ENCODE measurements around the gene F10.

Gene F10

DNA sequence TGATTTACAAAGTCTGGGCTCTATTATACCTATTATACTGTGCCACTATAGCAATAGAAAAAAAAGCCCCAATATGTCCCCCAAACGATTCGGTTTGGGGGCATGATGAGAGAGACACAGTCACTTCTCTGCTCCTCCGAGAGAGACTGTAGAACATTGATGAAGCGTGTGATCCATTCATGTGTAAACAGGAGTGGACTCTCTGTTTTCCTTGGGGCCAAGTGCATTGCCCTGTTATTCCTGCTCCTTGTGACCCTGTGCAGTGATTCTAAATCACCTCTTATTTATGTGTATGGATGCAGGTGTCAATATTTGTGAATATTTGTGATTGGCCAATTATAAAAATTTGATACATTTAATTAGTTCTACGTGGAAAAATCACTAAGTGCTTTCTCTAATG lies 17.0 kb downstream of the F10 start:
- no peak for DNase-seq

DNA sequence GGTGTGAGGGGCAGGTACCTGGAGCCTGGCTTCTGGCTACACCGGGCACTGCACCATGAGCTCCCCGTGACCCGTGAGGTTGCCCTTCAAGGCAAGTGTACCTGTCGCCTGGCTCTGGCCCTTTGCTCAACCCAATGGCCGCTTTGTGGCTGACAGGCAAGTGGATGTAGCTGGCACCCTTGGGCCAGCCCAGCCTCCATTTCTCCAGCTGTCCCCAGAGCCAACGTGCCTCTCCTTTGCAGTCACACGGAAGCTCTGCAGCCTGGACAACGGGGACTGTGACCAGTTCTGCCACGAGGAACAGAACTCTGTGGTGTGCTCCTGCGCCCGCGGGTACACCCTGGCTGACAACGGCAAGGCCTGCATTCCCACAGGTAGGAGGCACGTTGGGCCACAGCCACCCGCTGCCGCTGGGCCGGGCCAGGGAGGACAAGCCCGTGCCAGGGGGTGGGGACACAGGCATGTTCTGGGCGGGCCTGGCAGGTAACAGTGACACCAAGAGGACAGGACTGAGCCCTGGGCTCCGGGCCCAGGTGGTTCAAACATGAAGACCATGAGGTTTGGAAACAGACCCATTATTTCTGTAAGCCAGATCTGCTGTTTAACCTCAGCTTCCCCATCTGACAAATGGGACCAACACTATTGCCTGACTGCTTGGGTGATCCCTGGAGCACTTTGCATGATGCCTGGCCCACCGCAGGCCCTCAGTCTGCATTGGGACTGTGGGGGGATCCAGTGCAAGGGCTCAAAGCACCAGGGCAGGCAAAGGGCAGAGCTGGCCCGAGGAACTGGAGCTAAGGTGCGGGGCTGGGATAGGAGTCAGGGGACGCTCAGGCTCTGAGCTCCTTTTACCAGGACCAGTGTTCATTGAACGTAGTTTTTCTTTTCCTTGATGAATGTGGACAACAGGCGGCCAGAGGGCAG lies 18.3 kb downstream of the F10 start:
- no peak for DNase-seq

DNA sequence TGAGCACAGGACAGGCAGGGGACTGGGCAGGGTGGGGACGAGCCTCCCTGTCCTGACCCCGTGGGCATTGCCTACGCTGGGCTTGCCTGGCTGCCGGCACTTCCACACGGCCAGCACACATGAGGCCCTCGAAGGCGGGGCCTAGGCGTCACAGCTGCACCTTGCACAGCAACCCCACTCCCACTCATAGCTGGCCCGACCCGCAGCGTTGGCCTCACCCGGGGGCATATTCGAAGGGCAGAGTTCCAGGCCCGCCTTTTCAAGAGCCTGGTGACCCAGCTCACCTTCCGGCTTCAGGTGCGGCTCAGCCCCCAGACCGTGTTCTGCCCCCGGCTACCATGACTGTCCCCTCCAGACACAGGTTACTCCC lies 19.0 kb downstream of the F10 start:
- DNase-seq = no peak

DNA sequence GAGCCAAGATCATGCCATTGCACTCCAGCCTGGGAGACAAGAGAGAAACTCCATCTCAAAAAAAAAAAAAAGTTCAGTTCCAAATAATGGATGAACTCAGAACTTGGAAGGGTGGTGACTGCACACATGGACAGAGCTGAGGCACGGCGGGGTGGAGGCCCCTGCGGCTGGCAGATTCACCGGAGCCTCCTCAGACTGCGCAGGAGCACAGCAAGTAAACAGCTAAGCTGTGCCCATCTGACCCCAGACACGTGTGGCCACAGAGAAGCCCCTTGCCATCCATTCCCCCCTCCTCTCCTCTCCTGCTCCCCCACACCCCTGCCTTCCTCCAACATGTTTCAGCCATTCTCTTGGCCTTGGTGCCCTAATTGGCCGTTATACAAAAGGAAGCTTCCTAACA lies 20.3 kb downstream of the F10 start:
- no peak for DNase-seq

DNA sequence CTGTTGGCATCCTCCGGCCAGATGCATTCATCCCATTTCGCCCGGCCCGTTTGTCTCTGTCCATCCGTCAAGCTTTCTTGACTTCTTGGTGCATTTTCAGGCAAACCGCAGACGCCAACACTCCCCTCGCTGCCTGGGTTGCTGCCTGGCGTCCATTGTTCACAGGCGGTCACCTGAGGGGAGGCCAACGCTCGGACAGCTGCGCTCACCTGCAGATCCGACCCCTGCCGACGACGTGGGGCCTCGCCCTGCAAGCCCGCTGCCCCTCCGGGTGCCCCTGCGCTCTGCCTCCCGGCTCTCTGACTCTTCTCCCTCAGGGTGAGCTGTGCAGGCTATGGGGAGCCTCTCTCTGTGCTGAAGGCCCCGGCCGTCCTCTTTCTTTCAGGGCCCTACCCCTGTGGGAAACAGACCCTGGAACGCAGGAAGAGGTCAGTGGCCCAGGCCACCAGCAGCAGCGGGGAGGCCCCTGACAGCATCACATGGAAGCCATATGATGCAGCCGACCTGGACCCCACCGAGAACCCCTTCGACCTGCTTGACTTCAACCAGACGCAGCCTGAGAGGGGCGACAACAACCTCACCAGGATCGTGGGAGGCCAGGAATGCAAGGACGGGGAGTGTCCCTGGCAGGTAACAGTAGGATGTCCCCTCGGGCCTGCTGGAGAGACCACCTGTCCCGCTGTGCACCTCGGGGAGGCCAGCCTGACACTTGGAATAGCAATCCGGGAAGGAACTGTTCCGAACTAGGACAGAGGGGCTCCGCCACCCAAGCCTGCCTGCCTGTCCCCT lies 21.1 kb downstream of the F10 start:
- no peak for DNase-seq

DNA sequence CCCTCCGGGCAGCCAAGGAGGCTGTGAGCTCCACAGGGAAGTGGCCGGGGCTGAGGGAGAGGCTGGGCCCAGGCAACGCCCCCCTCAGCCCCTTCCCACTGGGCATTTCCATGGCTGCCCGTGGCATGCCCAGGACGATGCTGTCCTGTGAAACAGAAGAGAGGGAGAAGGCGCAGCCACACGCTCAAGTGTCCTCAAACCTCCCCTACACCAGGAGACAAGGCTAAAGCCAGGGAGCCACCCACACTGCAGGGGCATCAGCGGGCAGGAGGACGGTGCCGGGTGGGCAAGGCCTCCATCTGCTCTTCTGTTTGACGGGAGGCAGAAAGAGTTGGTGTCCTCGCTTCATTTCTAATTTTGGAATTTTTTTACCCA lies 21.6 kb downstream of the F10 start:
- no peak for DNase-seq

DNA sequence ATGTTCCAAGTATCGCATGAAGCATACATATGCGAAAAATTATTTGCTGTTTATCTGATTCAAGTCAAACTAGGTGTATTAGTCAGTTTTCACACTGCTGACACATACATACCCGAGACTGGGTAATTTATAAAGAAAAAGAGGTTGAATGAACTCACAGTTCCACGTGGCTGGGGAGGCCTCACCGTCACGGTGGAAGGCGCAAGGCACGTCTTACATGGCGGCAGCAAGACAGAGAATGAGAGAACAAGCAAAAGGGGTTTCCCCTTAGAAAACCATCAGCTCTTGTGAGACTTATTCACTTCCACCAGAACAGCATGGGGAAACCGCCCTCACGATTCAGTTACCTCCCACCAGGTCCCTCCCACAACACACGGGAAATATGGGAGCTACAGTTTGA lies 22.9 kb downstream of the F10 start:
- no peak for DNase-seq

DNA sequence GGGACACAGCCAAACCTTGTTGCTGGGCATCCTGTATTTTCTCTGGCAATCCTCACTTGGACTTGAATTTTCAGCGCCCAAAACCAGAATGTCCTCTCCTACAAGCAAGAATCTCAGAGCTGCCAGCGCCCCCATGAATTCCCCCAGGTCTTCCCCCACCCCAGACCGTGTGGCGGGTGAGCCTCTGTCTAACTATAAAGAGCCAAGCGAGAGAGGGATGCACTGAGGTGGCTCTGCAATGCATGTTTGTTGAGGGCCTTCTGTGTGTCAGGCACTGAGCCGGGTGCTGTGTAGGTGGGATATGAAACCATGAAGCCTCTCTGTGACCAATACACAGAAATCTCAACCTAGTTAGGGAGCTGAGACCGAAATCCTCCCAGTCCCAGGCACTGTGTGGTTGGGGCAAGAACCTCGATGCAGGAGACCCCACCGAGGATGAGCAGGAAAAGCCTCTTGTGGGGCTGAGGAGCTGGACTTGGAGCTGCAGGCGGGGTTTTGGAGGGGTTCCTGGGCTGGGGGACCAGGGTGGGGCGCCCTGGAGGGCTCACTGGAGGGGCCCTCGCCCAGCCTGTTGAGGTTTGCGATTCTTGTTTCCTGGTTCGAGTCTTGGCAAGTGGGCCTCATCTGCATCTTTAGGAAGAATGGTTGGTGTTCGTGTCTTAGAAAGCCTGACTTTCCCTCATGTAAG lies 23.5 kb downstream of the F10 start:
- no peak for DNase-seq

DNA sequence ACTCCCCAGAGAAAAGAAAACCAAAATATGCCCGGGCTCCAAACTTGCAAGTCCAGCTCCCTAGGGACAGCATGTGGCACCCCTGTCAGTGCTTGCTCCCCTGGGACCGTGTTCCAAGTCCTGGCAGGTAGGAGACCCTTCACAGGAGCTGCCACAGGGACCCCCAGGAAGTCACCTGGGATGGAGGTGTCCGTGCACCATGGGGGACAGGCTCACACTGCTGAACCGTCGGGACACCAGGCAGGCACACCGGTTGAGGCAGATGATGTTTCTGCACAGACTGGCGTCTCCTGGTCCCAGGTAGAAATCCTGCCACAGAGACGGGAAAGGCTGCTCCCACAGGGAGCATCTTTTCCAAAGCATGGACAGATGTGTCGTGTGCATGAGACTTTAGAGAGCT lies 24.2 kb downstream of the F10 start:
- DNase-seq = no peak

DNA sequence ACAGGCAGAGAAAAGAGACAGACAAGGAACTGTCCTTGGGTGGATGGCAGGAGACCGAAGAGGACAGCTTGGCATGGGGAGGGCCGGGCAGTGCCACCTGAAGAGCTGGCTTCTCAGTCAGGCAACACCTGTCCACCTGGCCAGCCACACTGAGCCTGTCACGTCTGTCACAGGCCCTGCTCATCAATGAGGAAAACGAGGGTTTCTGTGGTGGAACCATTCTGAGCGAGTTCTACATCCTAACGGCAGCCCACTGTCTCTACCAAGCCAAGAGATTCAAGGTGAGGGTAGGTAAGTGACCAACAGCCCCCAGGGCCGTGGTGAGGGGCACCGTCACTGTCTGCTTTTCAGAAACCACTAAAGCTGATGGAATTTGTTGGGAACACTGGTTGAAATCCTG lies 24.6 kb downstream of the F10 start:
- DNase-seq = no peak

DNA sequence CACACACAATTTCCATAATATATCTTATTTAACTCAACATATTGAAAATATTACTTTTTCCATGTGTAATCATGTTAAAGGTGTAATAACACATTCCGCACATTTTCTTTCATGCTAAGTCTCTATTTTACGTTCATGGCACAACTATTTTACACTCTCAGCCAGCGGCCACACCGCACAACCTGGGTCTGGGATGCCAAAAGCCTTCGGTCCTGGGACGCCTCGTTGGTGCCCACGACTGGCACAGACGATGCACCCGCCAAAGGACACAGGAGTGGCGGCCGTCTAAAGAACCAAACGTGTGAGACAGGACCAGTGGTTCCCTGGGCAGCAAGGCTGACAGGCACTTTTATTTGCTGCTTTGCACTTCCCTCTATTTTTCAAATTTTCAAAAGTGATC lies 25.8 kb downstream of the F10 start:
- DNase-seq = no peak

DNA sequence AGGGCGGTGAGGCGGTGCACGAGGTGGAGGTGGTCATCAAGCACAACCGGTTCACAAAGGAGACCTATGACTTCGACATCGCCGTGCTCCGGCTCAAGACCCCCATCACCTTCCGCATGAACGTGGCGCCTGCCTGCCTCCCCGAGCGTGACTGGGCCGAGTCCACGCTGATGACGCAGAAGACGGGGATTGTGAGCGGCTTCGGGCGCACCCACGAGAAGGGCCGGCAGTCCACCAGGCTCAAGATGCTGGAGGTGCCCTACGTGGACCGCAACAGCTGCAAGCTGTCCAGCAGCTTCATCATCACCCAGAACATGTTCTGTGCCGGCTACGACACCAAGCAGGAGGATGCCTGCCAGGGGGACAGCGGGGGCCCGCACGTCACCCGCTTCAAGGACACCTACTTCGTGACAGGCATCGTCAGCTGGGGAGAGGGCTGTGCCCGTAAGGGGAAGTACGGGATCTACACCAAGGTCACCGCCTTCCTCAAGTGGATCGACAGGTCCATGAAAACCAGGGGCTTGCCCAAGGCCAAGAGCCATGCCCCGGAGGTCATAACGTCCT lies 26.4 kb downstream of the F10 start:
- no peak for DNase-seq

DNA sequence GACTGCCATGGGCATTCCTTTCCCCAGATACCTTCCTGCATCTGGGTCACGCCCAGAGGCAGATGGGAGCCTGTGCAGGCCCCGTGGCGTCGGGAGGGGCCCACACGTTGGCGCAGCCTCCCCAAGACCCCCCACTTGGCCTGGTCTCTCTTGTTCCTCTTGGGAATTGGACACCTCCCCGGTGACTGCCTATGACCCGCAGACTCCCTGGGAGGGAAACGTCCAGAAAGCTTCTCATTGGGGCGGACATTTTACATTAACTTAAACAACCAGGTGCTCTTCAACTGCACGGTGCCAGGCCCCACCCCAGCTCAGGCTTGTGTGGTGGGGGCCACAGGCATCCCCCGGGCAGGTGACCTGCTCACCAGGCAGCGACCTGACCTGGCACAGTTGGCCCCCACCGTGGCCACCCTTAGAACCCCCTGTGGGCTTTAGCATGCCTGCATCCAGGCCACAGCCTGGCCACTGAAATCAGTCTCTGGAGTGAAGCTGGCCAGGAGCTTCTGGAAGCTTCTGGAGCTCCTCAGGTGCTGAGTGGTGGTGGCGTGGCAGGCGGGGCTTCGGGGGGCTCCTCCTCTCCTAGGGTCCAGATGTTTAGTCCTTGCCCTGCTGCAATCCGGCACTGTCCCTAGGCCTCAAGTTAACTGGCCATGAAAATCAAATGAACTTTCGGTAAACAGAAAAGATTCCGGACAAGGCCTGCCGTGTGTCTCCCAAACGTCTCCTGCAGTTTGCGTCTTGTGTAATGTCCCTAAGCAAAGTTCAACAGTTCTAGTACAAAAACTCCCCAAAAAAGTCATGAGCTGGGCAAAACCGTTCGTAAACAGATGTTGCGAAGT lies 27.3 kb downstream of the F10 start:
- no peak for DNase-seq

DNA sequence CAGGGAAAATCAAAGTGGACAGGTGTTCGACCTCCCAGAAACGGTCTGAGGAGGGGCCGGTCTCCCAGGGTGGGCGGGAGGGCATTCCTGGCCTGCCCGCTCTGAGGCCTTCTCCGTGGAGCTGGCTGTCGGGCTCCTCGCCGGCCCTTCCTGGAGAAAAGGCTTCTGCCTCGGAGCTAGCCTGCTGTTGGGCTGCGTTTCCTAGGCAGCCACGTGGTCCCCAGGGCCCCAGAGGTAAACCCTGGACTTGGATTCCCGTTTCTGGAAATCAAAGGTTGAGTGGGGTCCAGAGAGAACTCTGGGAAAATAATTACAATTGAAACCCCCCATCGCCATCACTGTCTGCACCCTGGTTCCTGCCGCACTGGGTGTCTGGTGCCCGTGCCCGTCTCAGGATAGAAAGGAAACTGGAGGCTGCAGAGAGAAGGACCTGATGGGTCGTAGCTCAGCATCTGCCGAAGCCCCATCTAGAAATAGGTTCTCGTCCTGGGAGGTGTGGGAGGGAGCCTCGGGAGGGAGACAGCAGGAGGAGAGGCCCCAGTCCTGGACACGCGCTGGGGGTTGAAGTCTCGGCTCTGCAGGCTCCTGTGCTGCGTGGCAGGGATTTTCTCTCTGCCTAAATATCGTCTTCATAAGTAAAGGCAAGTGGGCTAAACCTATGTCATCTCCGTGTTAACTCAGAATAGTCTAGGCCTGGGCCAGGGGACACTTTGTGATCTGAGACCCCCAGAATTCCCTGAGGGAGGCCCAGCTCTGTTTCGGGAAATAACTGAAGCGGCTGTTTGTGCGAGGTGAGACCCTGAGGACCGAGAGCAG lies 28.2 kb downstream of the F10 start:
- DNase-seq = no peak

DNA sequence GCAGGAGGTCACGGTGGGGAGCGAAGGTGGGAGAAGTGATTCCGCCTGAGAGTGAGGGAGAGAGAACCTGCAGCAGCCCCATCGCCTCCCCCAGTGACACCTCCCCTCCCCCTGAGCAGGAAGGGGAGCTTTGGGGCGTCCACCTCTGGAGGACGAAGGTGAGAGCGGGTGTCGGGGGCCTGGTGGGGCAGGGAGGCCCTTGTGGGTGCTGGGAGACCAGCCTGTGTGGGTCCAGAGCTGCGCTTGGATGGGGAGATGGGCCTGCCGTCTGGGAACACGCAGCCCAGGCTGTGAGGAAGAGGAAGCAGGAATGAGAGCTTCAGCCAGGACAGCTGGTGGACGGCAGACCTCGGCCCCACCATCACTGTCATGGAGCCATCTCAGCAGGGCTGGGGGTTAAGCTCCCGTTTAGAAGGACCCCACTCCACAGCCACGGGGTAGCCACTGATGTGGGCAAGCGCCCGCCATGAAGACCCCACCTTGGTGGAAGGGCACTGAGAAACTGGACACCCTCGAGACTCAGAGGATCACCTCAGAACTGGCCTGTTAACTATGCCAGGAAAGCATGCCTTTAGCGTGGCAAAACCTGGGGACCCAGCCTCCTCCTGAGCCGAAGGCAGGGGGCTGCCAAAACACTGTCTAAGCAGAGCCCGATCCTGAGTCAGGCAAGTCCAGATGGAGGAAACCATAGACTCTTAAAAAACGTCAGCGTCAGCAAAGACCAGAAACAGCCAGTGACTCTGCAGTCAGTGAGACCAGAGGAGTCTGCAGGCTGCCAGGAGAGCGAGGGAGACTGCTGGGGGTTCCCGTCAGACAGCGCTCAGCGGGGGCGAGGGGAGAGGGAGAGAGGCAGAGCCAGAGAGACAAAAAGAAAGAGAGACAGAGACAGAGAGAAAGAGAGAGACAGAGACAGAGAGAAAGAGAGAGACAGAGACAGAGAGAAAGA lies 29.4 kb downstream of the F10 start:
- peak; percentile 65 for DNase-seq

DNA sequence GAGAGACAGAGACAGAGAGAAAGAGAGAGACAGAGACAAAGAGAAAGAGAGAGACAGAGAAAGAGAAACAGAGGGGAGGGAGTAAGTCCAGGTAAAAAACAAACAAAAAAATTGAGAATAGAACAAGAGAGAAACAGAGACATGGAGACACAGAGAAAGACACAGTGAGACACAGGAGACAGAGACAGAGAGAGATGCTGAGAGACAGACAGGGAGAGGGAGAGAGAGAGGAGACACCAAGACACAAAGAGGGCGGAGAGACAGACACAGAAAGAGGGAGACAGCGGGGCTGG lies 30.0 kb downstream of the F10 start:
- no peak for DNase-seq

DNA sequence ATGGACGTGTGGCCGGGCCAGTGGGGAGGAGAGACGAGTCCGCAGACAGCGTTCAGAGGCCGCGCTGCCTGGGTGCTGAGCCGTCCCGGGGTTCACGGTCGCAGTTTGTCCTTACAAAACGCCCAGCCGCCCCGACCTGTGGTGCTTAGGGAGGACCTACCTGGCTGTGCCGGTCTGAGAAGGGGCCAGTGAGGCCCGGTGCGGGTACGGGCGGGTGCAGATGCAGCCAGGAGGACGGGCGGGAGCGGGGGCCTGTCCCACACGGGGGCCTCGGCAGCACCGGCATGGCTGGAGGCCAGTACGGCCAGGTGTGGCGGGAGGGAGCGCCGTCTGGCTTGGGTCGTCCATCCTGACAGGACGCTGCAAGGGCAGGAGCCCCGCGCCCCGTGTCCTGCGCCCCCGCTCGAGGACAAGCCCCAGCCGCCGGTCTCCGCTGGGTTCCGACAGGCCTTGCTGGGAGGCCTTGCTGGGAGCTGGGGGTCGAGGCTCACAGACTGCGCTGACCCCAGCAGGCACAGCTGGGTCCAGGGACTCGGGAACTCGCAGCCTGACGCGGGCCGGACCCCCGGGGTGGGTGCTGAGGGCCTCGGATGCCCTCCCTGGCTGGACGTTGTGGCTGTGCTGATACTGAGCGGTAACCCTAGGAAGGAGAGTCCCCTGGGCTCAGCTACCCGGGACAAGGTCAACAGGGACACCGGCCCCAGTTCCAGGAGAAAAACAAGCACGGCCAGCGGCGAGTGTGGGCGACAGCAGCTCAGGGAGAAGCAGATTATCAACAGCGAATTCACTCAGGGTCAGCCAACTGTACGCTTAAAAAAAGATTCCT lies 30.6 kb downstream of the F10 start:
- no peak for DNase-seq

DNA sequence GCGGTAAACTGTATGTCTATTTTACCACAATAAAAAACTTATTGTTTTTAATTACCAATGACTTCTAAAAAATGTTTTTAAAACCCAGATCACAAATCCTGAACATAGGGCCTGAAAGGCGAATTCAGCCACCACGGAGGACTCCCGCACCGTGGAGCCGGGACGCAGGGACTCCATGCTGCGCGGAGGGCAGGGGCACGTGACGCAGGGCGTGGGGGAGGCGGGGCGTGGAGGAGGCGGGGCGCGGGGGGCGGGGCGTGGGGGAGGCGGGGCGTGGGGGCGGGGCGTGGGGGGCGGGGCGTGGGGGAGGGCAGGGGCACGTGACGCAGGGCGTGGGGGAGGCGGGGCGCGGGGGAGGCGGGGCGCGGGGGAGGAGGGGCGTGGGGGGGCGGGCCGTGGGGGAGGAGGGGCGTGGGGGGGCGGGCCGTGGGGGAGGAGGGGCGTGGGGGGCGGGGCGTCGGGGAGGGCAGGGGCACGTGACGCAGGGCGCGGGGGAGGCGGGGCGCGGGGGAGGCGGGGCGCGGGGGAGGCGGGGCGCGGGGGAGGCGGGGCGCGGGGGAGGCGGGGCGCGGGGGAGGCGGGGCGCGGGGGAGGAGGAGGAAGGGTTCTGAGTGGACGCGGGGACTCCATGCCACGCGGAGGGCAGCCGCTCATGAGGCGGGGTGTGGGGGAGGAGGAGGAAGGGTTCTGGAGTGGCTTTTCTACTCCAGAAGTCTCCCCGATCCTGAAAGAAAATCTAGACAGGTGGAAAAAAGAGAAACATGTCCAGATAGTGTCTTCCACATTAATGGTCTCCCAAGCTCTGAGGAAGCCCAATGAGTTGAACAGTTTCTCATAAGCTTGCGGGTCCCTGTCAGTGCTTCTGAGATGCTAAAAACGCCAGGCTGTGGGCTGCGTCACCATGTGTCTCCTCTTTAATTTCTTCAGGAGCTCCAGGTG lies 31.5 kb downstream of the F10 start:
- DNase-seq = peak; percentile 77

All from fibroblast of skin of scalp (primary cell).